Left lung (tissue), 10 donors: ENCODE results near the gene A3GALT2. TPM values are rescaled to one million over a fixed set of nuclear protein-coding genes. Genes with fewer than 3 reads are reported as not detected.
A peak's percentile ranks its signal among the peaks of the same experiment; 100 is the strongest.

Experiments
- ATAC-seq: fragments of 200-7000 bp; cut with Tn5 transposase; one replicate; pipeline ENCODE4 v1.9.1; 2020; ENCODE audit warnings: moderate library complexity
- DNase-seq, 4 donors: peaks; one replicate each; pipeline ENCODE4 v3.0.0-alpha.2; 2013 to 2020
- H3K27ac ChIP-seq, 2 donors: fragments of 200-600 bp; sonication (generic) in 1 of 2; one replicate each; pipeline versions ENCODE4 v1.5.0 to v1.8.0; 2020 to 2021
- H3K27me3 ChIP-seq, 2 donors: fragments of 200-600 bp; sonication (generic) in 1 of 2; one replicate each; pipeline versions ENCODE4 v1.5.0 to v1.8.0; 2020 to 2021
- H3K36me3 ChIP-seq, 2 donors: fragments of 200-600 bp; sonication (generic) in 1 of 2; one replicate each; pipeline versions ENCODE4 v1.5.0 to v1.8.0; 2020 to 2021
- H3K4me1 ChIP-seq, 2 donors: fragments of 200-600 bp; one replicate each; pipeline ENCODE4 v1.8.0; 2021
- H3K4me3 ChIP-seq, 2 donors: fragments of 200-600 bp; sonication (generic) in 1 of 2; one replicate each; pipeline versions ENCODE4 v1.5.0 to v1.8.0; 2020 to 2021; ENCODE audit warnings: mild to moderate bottlenecking in 1 of 2
- H3K9me3 ChIP-seq, 2 donors: fragments of 200-600 bp; sonication (generic) in 1 of 2; one replicate each; pipeline versions ENCODE4 v1.5.0 to v1.8.0; 2020 to 2021
- intact Hi-C, 2 donors: fragments of 100-400 bp; cut with DNase I; formaldehyde crosslinking; loops; one replicate each; pipeline versions ENCODE4 v1.11.2 to v1.14.2; 2022
- polyA plus RNA-seq, 6 donors: library from polyadenylated mRNA; unstranded; fragments of 120-200 nt; gene quantifications; one replicate each; pipeline ENCODE4 v1.2.1, GENCODE V29; 2013; ENCODE audit not compliant: insufficient read length in 6 of 6
- total RNA-seq, 2 donors: library from RNA; stranded (reverse); fragmentation: NEBNext Ultra II Directional; extraction: Animal tissue kit (Norgen Biotek cat#: 25700); gene quantifications; one replicate each; pipeline ENCODE4 v1.2.1, GENCODE V29; 2021
- TF ChIP-seq, protein P1 (sequence below), 2 donors: fragments of 200-600 bp; sonication (generic) in 1 of 2; IDR thresholded peaks; one replicate each; pipeline versions ENCODE4 v1.5.0 to v1.8.0; 2021; ENCODE audit warnings: antibody characterized with exemption in 2 of 2
- donor health status: DM: no; HTN: yes; CAD: no.
- donor health status: DM: no; HTN: no; CAD: no.

The A3GALT2 gene
- total and polyA plus RNA-seq, 8 donors, result 0.25 to 0.28 (median 0.25) TPM; not detected in 5

DNA sequence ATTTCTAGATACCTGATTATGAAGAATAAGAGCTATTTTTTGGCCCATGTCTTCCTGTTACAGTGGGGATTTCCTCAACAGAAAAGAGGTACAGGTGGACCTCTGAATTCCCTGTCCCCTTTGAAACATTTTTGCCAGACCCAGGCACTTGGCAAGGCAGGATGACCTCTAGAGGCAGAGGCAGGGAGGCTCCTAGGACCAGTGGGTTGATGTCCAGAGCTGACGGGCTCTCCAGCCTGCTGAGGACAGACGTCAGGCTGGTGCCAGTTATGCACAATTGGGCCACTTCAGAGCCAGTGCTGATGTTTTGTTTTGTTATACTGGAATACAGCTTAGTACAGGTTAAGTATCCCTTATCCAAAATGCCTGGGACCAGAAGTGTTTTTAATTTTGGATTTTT lies 18.5 kb upstream of the A3GALT2 start:
- Histone ChIP-seq H3K27me3 (no peaks in the 10 kb centered on the region), H3K36me3 (peaks cover 0 to 34% of the 10 kb centered on the region in 2 donors), H3K27ac (peak overlapping the region; percentile 83 to 97), H3K4me3 (peak overlapping the region in 1 of 2 donors; percentile 21), H3K9me3 (no peaks in the 10 kb centered on the region), H3K4me1 (peaks cover 70 to 100% of the 10 kb centered on the region in 2 donors)
- intact Hi-C loops, result no loop called here
- TF ChIP-seq, protein P1, sequence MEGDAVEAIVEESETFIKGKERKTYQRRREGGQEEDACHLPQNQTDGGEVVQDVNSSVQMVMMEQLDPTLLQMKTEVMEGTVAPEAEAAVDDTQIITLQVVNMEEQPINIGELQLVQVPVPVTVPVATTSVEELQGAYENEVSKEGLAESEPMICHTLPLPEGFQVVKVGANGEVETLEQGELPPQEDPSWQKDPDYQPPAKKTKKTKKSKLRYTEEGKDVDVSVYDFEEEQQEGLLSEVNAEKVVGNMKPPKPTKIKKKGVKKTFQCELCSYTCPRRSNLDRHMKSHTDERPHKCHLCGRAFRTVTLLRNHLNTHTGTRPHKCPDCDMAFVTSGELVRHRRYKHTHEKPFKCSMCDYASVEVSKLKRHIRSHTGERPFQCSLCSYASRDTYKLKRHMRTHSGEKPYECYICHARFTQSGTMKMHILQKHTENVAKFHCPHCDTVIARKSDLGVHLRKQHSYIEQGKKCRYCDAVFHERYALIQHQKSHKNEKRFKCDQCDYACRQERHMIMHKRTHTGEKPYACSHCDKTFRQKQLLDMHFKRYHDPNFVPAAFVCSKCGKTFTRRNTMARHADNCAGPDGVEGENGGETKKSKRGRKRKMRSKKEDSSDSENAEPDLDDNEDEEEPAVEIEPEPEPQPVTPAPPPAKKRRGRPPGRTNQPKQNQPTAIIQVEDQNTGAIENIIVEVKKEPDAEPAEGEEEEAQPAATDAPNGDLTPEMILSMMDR (IDR thresholded peaks at IDR 0.05), result no peak
- ATAC-seq (peak; percentile 12), DNase-seq (no peak)

DNA sequence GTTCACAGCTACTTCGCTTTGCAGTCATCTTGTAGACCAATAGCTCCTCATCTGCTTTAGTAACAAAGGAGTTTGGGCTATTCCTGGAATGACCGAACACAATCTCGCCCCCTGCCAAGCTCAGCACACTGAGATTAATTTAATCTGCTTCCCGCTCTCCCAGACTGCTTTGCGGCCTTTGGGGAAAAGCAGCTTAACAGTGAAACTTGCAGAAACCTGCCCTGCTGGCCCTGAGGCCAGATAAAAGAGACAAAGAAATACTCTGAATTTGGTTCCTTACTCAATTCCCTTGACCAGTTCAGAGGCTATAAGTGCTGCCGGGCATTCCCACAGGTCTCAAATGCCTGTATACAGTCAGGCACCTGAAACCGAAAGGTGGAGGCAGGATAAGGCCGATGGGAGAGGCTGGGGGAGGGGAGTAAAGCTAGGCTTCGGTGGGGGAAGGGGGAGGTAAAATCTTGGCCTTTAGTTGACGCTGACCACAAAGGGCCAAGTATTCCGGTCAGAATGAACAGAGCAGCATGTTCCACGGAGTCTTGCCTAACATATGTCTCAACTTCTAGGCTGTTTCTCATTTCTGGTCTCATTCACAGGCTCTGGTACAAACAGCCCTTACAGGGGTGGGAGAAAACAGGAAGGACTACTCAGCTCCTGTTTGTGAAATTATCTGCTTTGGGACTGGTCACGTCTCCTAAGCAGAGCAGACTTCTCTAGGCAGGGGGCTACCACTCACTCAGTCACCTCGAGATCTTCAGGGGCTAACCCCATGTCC lies 17.7 kb upstream of the A3GALT2 start:
- peak in 2 of 4 donors; percentile 57 to 63 for DNase-seq
- Histone ChIP-seq H3K4me3 (peak overlapping the region in 1 of 2 donors; percentile 21), H3K27ac (peak overlapping the region; percentile 83 to 97), H3K4me1 (peaks cover 70 to 100% of the 10 kb centered on the region in 2 donors), H3K36me3 (peaks cover 0 to 38% of the 10 kb centered on the region in 2 donors), H3K27me3 (no peaks in the 10 kb centered on the region), H3K9me3 (no peaks in the 10 kb centered on the region)
- intact Hi-C loops, result no loop called here
- ATAC-seq, result peak; percentile 56
- TF ChIP-seq, protein P1 (IDR thresholded peaks at IDR 0.05), result no peak

DNA sequence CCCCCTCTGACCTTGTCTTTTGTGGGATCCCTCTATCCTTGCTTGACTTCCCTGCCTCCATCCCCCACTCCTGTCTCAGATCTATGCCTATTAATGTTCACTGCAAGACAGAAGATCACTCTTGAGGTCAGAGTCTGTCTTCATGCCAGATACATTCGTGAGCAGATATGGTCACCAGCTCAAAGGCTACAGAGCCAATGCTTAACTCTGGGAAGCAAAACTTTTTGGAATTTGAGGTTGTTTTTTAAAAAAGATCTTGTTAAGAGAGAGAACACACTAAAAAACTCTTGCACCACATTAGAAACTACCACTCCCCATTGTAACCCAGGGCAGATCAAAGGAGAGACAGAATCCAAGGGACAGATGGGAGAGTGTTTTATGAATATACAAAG lies 17.1 kb upstream of the A3GALT2 start:
- no peaks in the 10 kb centered on the region for H3K27me3 ChIP-seq
- H3K27ac ChIP-seq, result peak overlapping the region; percentile 83 to 97
- H3K36me3 ChIP-seq, result peaks cover 0 to 38% of the 10 kb centered on the region in 2 donors
- intact Hi-C loops, result no loop called here
- DNase-seq (no peak), ATAC-seq (no peak)
- H3K9me3 ChIP-seq, result no peaks in the 10 kb centered on the region
- TF ChIP-seq, protein P1 (IDR thresholded peaks at IDR 0.05), result no peak
- H3K4me1 ChIP-seq, result peaks cover 67 to 100% of the 10 kb centered on the region in 2 donors
- H3K4me3 ChIP-seq, result peak overlapping the region in 1 of 2 donors; percentile 21

DNA sequence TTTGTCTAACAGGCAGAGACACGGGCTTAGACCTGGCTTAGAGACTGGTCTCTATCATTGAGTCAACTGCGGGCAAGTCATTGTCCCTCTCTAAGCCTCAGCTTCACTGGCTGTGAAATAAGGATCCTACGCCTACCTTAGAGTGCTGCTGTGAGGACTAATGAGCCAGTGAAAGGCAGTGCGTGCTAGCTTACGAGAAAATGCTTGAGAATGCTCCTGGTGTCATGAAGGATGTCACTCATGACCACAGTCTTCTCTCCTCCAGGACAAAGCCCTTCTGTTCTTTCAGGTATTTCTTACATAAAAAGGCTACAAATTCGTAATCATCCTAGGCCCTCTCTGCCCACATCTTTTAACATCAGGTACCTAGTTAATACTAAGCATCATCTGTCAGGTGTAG lies 16.5 kb upstream of the A3GALT2 start:
- Histone ChIP-seq H3K36me3 (peaks cover 0 to 38% of the 10 kb centered on the region in 2 donors), H3K27ac (peak overlapping the region in 1 of 2 donors; percentile 97), H3K4me1 (peaks cover 61 to 100% of the 10 kb centered on the region in 2 donors), H3K27me3 (no peaks in the 10 kb centered on the region), H3K9me3 (no peaks in the 10 kb centered on the region), H3K4me3 (no peak overlapping the region)
- intact Hi-C loops, result no loop called here
- TF ChIP-seq, protein P1 (IDR thresholded peaks at IDR 0.05), result no peak
- DNase-seq (no peak), ATAC-seq (no peak)

DNA sequence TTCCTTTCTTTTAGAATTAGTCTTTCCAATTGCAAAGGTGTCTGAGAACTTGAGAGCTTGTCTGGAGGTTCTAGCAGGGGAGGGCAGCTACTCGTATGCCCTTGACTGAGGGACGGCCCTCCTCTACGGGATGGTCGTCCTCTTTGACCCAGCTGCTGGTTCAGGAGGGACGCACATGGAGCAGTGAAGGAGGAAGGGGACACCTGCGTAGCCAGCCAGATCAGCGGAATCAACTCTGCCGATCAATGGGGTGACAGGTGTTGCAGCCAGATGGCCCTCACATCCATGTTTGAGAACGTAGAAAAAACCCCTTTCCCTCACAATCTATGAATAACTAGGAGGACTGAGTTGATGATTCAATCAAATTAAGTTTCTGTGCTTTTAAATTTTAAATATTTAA lies 15.7 kb upstream of the A3GALT2 start:
- TF ChIP-seq, protein P1 (IDR thresholded peaks at IDR 0.05), result no peak
- Histone ChIP-seq H3K9me3 (no peaks in the 10 kb centered on the region), H3K27ac (peak overlapping the region in 1 of 2 donors; percentile 97), H3K27me3 (no peaks in the 10 kb centered on the region), H3K4me3 (no peak overlapping the region), H3K4me1 (peaks cover 59 to 100% of the 10 kb centered on the region in 2 donors), H3K36me3 (peaks cover 0 to 42% of the 10 kb centered on the region in 2 donors)
- intact Hi-C loops, result no loop called here
- ATAC-seq, result no peak
- no peak for DNase-seq
